VCaP (cell line): ENCODE measurements around the gene ARRB2.
"Not testable (repeated sequence)": the region's sequence is repeated elsewhere in the genome, so short reads cannot be mapped to it uniquely, and the experiment has no call there.

Experiments used
- H3K27ac ChIP-seq: fragments of 450-650 bp; 2 replicates; pipeline ENCODE4 v1.5.1; 2017
- CTCF ChIP-seq: fragments of 450-650 bp; conservative IDR thresholded peaks from 2 replicates; pipeline ENCODE4 v1.5.1; 2017; ENCODE audit warnings: mild to moderate bottlenecking, moderate library complexity

ARRB2 gene

DNA sequence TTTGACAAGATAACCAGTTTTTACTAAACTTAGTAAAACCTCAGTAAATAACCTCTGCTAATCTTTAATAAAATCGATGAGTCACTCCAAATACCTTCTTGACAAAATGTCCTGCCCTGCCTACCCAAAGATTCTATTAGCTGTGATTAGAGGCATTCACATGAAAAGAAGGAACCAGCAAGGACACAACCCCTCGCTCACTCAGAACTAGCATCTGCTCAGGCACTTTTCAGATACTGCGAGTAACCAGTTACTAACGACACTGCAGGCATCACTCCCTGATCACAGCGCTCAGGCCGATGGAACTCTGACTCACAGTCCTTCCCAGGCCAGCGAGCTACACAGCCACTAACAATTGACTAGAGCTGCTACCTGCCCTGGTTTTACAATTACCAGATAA lies 30.8 kb upstream of the ARRB2 start:
- no peak overlapping the region for H3K27ac ChIP-seq
- TF ChIP-seq CTCF, result no peak

DNA sequence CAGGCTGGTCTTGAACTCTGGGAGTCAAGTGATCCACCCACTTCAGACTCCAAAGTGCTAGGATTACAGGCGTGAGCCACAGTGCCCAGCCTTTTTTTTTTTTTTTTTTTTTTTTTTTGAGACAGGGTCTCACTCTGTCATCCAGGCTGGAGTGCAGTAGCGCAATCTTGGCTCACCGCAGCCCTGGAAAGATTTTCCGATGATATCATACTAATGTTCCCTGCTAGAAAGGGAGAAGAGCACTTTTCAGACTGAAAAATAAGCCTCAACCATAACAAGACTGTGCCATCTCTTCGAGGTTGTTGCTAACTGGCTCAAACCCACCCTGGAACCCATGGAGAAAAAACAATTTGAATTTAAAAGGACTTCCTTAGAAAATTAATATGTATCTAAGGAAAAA lies 26.7 kb upstream of the ARRB2 start:
- not testable (repeated sequence) for H3K27ac ChIP-seq

DNA sequence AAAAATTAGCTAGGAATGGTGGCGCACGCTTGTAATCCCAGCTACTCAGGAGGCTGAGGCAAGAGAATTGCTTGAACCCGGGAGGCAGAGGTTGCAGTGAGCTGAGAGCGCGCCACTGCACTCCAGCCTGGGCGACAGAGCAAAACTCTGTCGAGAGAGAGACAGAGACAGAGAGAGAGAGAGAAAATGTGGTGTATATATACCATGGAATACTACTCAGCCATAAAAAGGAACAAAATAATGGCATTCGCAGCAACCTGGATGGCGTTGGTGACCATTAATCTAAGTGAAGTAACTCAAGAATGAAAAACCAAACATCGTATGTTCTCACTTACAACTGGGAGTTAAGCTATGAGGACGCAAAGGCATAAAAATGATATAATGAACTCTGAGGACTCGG lies 20.6 kb upstream of the ARRB2 start:
- H3K27ac ChIP-seq, result not testable (repeated sequence)

GRCh38 chr17:4690745-4691144 lies 19.7 kb upstream of the ARRB2 start:
- TF ChIP-seq CTCF, result no peak
- peak overlapping the region; percentile 65 for H3K27ac ChIP-seq

DNA sequence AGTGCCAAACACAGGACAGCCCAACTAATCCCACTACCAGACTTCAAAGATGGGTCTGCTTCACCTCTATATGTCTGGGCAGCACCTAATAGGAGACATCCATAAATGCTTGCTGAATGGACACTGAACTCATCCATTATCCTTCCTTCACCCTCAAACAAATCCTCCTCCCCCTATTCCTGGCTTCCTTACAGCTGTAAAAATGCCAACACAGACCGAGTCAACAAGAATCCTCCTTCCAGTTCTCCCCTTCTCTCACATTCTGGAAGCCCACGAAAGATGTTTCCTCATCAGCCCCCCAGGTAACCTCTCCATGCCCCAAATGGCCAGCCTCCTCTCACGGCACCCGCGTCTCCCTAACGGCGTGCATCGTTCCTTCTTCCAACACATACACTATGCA lies 18.7 kb upstream of the ARRB2 start:
- no peak for TF ChIP-seq CTCF
- peak overlapping the region; percentile 65 for H3K27ac ChIP-seq

- TF ChIP-seq CTCF, result no peak
Measured at GRCh38 chr17:4693416-4693815, 17.0 kb upstream of the ARRB2 start.

GRCh38 chr17:4696437-4696805 lies 14.0 kb upstream of the ARRB2 start:
- no peak overlapping the region for H3K27ac ChIP-seq
- no peak for TF ChIP-seq CTCF

More at GRCh38 chr17:4693416-4693815, 17.0 kb upstream of the ARRB2 start:
- H3K27ac ChIP-seq, result no peak overlapping the region

GRCh38 chr17:4699401-4700056 lies 10.9 kb upstream of the ARRB2 start:
- not testable (repeated sequence) for H3K27ac ChIP-seq

DNA sequence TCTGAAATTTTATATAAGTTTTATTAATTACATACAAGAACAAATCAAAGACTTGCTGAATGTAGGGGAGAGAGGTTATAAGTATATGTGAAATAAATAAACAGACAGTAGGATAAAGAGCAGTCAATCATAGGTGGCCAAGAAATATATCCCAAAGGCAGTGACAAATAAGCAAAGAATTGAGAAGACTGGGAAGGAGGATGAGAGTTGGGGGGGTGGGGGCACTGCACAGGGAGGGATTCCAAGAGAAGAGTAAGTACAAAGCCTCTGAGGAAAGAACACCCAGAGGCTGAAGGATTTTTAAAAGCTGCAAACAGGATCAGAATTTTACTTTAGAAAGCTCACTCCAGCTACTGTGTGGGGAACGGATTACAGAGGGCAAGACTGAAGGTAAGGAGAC lies 9.3 kb upstream of the ARRB2 start:
- no peak overlapping the region for H3K27ac ChIP-seq
- TF ChIP-seq CTCF, result no peak
